HL-60 (cell line): ENCODE data around the gene VPS13A.
"Not testable (repeated sequence)": the region's sequence is repeated elsewhere in the genome, so short reads cannot be mapped to it uniquely, and the experiment has no call there.

ENCODE experiments used
- DNase-seq, 2 experiments: peaks; one replicate each; pipeline ENCODE4 v3.0.0-alpha.2; 2010 to 2020; ENCODE audit warnings: low read depth in 1 of 2, low spot score in 1 of 2
- H3K27ac ChIP-seq: fragments of 250-450 bp; sonication (Bioruptor Pico); replicated peaks from 2 replicates; pipeline ENCODE4 v1.5.1; 2020; ENCODE audit warnings: mild to moderate bottlenecking, moderate library complexity
- H3K27me3 ChIP-seq: fragments of 250-450 bp; sonication (Bioruptor Pico); 2 replicates; pipeline ENCODE4 v1.5.1; 2021; ENCODE audit warnings: mild to moderate bottlenecking, moderate library complexity; ENCODE audit not compliant: insufficient read depth, poor library complexity, severe bottlenecking
- H3K4me3 ChIP-seq: replicated peaks from 2 replicates; pipeline ENCODE4 v1.5.1; 2011; ENCODE audit warnings: mild to moderate bottlenecking, control low read depth, low read length; ENCODE audit not compliant: insufficient read depth
- CTCF ChIP-seq: IDR thresholded peaks from one replicate; pipeline ENCODE4 v1.5.1; 2011; ENCODE audit warnings: low read length, control low read depth, inconsistent platforms; ENCODE audit not compliant: insufficient read depth
- GABPA ChIP-seq: IDR thresholded peaks from 2 replicates; pipeline ENCODE4 v1.6.1; 2012; ENCODE audit warnings: low read depth
- POLR2AphosphoS5 ChIP-seq: IDR thresholded peaks from 2 replicates; pipeline ENCODE4 v1.6.1; 2012; ENCODE audit warnings: low read depth
- REST ChIP-seq: IDR thresholded peaks from 2 replicates; pipeline ENCODE4 v1.6.1; 2012; ENCODE audit warnings: low read depth; ENCODE audit not compliant: insufficient replicate concordance
- SPI1 ChIP-seq: IDR thresholded peaks from 2 replicates; pipeline ENCODE4 v1.6.1; 2012; ENCODE audit warnings: low read depth, mild to moderate bottlenecking, borderline replicate concordance

VPS13A gene

GRCh38 chr9:77251050-77251449, 73.7 kb downstream of the VPS13A start:
- no peak overlapping the region for H3K27ac ChIP-seq
- no peak overlapping the region for H3K4me3 ChIP-seq
- no peak for TF ChIP-seq CTCF
- no peak for TF ChIP-seq POLR2AphosphoS5
- TF ChIP-seq REST = no peak
- no peak for TF ChIP-seq SPI1
- no peak for TF ChIP-seq GABPA
- H3K27me3 ChIP-seq = no peaks in the 10 kb centered on the region
- DNase-seq = no peak

- no peak for DNase-seq
- no peak overlapping the region for H3K27ac ChIP-seq
- TF ChIP-seq CTCF (no peak), SPI1 (no peak), GABPA (no peak), POLR2AphosphoS5 (no peak), REST (no peak)
- no peaks in the 10 kb centered on the region for H3K27me3 ChIP-seq
- no peak overlapping the region for H3K4me3 ChIP-seq
Measured at GRCh38 chr9:77257275-77257674, 79.9 kb downstream of the VPS13A start.

- no peak for DNase-seq
- TF ChIP-seq CTCF (no peak), REST (no peak), SPI1 (no peak), POLR2AphosphoS5 (no peak), GABPA (no peak)
- Histone ChIP-seq H3K4me3 (no peak overlapping the region), H3K27me3 (no peaks in the 10 kb centered on the region), H3K27ac (no peak overlapping the region)
Measured at GRCh38 chr9:77261605-77262004, 84.3 kb downstream of the VPS13A start.

GRCh38 chr9:77267762-77268161, 90.4 kb downstream of the VPS13A start:
- H3K27me3 ChIP-seq, DNase-seq, H3K27ac ChIP-seq, H3K4me3 ChIP-seq: not testable (repeated sequence)
